PC-9 (cell line): ENCODE measurements around the gene TRAPPC11.

Experiments
- EZH2 ChIP-seq: fragments of 200-600 bp; sonication (generic); IDR thresholded peaks from 2 replicates; pipeline ENCODE4 v1.8.0; 2017; ENCODE audit warnings: antibody characterized with exemption, low read depth
- TF ChIP-seq, protein P1 (sequence below): fragments of 200-600 bp; sonication (generic); conservative IDR thresholded peaks from 2 replicates; pipeline ENCODE4 v1.6.1; 2017; ENCODE audit warnings: mixed run types, antibody characterized with exemption, mild to moderate bottlenecking, moderate library complexity

DNA sequence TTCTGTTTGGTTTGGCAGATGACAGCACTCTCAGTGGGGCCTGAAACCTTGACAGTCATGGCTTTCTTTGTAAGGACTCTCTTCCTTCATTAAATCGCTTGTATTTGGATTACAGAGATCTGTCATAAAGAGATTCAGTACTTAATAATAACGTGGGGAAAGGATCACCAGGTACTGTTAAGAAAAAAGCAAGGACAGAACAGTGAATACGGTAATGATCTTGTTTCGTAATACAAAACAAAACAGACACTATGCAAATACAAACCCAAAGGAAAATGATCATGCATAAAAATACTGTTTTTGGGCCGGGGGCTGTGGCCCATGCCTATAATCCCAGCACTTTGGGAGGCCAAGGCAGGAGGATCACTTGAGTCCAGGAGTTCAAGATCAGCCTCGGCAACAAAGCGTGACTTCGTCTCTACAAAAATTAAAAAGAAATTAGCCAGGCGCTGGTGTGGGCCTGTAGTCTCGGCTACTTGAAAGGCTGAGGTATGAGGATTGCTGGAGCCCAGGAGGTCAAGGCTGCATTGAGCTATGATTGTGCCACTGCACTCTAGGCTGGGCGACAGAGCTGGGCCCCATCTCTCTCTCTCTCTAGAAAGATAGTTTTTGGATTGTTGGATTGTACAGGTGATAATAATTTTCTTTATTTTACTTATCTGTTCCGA lies 64.6 kb downstream of the TRAPPC11 start:
- TF ChIP-seq, protein P1, sequence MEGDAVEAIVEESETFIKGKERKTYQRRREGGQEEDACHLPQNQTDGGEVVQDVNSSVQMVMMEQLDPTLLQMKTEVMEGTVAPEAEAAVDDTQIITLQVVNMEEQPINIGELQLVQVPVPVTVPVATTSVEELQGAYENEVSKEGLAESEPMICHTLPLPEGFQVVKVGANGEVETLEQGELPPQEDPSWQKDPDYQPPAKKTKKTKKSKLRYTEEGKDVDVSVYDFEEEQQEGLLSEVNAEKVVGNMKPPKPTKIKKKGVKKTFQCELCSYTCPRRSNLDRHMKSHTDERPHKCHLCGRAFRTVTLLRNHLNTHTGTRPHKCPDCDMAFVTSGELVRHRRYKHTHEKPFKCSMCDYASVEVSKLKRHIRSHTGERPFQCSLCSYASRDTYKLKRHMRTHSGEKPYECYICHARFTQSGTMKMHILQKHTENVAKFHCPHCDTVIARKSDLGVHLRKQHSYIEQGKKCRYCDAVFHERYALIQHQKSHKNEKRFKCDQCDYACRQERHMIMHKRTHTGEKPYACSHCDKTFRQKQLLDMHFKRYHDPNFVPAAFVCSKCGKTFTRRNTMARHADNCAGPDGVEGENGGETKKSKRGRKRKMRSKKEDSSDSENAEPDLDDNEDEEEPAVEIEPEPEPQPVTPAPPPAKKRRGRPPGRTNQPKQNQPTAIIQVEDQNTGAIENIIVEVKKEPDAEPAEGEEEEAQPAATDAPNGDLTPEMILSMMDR = no peak
- no peak for TF ChIP-seq EZH2
